GM19468 (cell line): Measurements from ENCODE around the gene SLC22A3.
"Not testable (repeated sequence)": the region's sequence is repeated elsewhere in the genome, so short reads cannot be mapped to it uniquely, and the experiment has no call there.

Experiments
- ATAC-seq: cut with Tn5 transposase; IDR thresholded peaks from one replicate; pipeline ENCODE4 v1.9.1; 2021; ENCODE audit warnings: mild to moderate bottlenecking, moderate library complexity, moderate number of reproducible peaks; ENCODE audit not compliant: unreplicated experiment; ENCODE audit errors: extremely low read depth

Gene SLC22A3, protein sequence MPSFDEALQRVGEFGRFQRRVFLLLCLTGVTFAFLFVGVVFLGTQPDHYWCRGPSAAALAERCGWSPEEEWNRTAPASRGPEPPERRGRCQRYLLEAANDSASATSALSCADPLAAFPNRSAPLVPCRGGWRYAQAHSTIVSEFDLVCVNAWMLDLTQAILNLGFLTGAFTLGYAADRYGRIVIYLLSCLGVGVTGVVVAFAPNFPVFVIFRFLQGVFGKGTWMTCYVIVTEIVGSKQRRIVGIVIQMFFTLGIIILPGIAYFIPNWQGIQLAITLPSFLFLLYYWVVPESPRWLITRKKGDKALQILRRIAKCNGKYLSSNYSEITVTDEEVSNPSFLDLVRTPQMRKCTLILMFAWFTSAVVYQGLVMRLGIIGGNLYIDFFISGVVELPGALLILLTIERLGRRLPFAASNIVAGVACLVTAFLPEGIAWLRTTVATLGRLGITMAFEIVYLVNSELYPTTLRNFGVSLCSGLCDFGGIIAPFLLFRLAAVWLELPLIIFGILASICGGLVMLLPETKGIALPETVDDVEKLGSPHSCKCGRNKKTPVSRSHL

DNA sequence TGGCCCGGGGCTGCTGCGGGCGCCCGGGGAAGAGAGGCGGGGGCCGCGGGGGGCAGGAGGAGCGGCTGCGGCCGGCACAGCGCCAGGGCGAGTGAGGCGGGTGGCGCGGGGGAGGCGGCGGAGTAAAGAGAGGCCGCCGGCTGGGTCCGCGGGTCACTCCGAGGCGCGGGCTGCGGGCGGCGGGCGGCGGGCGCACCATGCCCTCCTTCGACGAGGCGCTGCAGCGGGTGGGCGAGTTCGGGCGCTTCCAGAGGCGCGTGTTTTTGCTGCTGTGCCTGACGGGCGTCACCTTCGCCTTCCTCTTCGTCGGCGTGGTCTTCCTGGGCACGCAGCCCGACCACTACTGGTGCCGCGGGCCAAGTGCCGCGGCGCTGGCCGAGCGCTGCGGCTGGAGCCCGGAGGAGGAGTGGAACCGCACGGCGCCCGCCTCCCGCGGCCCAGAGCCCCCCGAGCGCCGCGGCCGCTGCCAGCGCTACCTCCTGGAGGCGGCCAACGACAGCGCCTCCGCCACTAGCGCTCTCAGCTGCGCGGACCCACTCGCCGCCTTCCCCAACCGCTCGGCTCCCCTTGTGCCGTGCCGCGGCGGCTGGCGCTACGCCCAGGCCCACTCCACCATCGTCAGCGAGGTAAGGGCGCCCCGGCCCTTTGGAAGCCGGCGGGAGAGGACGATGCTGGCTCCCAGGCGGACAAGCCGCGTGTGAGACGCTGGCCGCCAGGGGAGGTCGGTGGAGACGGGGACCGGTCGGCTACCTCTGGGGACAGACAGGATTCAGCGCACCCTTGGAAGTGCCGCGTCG is at the start of gene SLC22A3:
Gene SLC22A3, plus strand, starts transcription at position 156 of the 797 bp plus-strand sequence. Its CDS starts 42 bp downstream, at position 198.
- ATAC-seq: no peak

DNA sequence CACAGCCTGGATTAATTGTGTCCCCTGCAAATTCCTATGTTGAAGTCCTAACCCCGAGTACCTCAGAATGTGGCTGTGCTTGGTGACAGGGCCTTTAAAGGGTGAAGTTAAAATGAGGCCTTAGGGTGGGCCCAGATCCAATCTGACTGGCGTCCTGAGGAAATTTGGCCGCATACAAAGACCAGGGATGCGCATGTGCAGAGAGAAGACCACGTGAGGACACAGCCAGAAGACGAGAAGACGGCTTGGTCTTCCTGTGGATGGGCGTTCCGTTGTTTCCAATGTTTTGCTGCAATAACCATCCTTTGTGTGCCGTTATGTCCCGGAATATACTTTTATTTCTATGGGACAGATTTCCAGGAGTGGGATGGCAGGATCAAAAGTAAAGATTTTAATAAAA is 48.6 kb upstream of the SLC22A3 start:
- ATAC-seq: no peak

- ATAC-seq: no peak
Observed at GRCh38 chr6:160300076-160300695, 48.0 kb upstream of the SLC22A3 start.

DNA sequence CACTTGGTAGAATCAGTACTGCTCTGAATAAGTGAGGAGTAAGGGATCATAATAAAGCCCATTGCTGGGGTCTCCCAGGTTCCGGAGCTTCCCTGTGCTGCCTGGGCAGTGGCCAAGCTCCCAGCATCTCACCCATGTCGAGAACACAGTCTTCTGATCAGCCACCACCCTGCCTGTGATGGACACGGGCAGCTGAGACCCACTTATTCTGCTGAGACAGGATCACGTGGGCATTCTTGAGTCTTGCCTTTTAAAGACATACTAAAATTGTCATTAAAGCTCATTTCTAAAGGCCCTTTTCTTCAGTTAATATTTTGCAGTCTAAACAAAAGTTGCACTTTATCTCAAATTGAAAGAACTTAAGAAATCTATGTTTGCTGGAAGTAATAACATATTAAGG is 46.8 kb upstream of the SLC22A3 start:
- no peak for ATAC-seq

DNA sequence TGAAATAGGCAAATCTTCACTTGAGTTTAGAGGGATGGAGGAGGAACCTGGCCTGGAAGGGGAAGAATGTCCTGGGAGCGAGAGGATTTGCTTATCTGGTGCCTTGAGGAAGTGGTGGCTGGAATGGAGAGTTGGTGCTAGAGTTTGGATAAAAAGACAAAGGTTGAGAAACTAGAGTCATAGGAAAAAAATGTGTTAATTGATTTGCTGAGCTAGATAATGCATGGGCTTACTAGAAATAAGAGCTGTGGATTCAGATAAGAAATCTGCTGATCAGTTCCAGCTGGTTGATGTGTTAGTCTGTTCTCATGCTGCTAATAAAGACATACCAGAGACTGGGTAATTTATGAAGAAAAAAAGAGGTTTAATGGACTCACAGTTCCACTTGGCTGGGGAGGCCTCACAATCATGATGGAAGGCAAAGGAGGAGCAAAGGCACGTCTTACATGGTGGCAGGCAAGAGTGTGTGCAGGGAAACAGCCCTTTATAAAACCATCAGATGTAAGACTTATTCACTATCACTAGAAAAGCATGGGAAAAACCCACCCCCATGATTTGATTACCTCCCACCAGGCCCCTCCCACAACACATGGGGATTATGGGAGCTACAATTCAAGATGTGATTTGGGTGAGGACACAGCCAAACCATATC is 45.6 kb upstream of the SLC22A3 start:
- ATAC-seq: not testable (repeated sequence)

GRCh38 chr6:160303806-160304205 is 44.4 kb upstream of the SLC22A3 start:
- ATAC-seq: no peak

DNA sequence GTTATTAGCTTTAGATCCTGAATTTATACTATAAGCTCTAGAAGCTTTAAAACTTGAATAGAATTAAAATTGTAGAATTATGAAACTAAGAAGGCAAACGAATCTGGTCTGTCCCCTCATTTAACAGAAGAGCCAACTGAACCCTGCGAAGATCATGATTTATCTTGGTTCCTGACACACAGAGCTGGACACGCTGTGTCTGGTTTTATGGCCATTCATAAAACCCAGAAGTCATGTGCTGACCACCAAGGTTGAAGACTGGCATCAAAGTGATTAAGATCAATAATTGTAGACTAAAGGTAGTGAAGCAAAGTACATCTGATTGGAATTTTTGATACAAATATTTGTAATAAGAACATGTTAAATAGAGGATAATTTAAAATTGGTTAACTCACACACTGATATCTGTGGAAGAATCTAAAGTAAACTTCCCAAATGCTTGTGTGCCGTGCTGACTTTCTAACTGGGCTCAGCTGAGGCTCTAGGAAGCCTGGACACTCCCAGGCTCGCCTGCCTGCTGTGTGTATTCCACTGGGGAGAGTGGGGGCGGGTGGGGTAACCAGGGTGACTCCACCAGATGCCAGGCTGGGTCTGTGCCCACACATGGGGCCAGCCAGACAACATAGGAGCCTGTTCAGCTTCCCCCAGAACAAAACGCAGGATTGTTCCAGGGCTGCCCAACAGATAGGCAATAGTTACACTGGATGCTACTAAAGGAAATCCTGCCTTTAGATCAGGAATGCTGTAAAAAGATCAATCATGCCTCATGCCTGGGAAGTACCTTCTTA is 42.1 kb upstream of the SLC22A3 start:
- ATAC-seq: no peak

DNA sequence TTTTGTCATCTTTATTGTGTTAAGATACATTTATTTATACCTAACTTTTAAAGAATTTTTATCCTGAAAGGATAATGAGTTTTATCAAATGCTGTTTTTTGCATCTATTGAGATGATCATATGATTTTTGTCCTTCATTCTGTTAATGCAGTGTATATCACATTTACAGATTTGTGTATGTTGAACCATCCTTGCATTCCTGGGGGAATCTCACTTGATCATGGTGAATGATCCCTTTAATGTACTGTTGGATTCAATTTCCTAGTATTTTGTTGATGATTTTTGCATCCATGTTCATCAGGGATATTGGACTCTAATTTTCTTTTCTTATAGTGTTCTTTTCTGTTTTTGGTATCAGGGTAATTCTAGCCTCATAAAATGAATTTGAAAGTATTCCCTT is 38.5 kb upstream of the SLC22A3 start:
- no peak for ATAC-seq

DNA sequence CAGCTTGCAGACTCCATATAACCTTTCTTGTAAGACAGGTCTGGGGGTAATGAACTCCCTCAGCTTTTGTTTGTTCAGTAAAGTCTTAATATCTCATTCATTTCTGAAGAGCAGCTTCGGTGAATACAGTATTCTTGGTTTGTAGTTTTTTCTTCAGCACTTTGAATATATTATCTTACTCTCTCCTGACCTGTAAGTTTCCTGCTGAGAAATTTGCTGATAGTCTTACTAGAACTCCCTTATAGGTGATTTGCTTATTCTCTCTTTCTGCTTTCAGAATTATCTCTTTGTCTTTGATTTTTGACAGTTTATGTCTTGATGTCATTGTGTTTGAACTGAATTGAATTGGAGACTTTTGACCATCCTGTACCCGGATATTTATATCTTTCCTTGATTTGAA is 35.3 kb upstream of the SLC22A3 start:
- no peak for ATAC-seq

DNA sequence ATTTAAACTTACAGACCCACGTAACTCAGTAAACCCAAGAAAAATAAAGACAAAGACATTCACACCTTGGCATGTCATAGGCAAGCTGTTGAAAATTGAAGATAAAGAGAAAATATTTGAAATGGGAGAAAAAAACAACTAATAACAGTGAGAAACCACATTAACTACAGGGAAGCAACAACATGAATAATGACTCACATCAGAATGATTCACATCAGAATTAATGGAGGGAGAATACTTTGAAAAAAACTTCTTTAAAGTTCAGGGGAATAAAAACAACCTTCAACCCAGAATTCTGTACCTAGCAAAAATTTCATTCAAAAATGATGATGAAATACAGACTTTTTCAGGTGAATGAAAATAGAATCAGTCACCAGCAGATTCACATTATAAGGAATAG is 32.9 kb upstream of the SLC22A3 start:
- ATAC-seq: no peak

GRCh38 chr6:160316261-160316660 is 31.9 kb upstream of the SLC22A3 start:
- no peak for ATAC-seq

GRCh38 chr6:160319246-160319645 is 28.9 kb upstream of the SLC22A3 start:
- no peak for ATAC-seq

- ATAC-seq: no peak
Observed at GRCh38 chr6:160321729-160322505, 26.3 kb upstream of the SLC22A3 start.

DNA sequence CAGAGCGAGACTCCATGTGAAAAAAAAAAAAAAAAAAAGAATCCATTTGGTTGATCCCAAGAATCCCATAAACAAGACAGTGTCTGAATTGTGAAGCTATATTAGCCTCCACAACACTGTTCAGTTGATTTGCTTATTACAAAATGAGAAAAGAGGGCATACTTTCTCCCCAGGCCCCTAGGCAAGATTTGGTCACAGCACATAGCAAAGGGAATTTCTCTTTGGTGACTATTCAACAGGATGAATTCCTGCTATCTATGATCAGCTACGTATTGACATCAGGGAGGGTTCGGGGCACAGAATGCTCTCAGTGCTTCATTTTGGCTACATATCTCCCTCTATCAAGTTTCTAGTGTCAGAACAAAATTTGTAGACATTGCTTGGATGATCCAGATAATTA is 20.2 kb upstream of the SLC22A3 start:
- no peak for ATAC-seq

GRCh38 chr6:160328447-160328846 is 19.7 kb upstream of the SLC22A3 start:
- no peak for ATAC-seq

DNA sequence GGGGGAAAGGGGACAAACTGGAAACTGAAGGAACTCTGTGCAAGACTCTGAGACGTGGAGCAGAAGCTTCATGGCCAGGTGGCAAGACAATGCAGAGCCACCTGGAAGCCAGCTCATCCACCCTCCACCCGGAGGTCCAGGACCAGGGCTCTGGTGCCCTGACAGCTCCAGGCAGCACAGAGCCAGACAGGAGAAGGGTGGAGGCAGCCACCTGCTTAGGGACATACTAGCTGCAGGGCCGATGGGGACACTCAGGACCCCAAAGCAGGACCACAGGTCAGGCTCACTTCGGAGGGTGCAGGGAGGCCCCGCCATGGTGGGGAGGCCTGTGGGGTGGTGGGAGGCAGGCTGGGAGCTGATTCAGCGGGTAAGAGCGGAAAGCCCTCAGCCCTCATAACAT is 19.0 kb upstream of the SLC22A3 start:
- ATAC-seq: no peak

DNA sequence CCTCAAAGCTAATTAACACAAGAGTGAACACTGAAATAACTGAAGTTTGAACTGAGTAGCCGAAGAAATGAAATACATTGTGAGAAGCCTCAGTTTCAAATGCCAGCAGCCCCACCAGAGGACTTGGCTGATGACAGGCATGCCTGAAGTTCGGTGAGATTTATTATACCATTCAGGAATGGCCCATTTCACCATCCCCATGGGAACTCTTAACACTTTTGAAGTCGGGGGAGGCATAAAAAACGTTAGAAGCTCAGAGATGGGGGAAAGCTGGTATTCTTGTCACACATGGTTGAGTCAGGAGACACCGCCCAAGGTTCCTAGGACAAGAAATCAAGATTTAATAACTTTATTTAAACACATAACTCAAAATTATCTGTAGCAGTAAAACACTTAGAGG is 17.6 kb upstream of the SLC22A3 start:
- ATAC-seq: no peak

DNA sequence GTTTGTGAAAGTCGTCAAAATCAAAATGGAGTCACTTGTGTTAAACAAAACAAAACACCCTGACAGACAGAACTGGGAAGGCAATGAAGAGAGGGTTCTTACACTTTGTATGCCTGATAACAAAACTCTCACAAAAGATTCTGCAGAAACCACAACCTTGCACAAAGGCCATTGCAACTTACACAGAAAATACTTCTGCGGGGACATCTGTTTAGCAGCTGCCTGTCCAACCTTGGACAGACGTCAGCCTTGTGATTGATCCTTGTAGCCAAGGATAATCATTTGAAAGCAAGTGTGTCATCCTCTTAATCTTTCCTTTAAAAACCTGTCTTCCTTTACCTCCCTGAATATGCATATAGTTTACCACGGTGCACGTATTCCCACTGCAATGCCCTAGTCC is 17.0 kb upstream of the SLC22A3 start:
- ATAC-seq: no peak

DNA sequence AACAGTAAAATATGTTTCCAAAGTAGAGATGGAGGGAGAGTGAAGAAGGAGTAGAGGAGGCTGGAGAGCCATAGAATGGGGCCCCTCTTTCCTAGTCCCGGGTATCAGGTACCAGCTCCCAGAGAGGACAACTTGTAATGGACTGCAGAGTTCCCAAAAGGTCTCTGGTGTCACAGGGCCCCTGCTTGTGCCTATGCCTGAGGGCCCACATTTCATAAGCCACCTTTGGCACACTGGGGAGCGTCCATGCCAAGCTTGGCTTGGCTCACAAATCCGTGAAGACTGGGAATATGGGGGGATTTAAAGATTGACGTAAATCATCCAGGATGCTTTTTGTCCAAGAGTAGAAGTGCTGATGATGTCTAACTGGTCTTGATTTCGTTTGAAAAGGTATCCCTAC is 16.4 kb upstream of the SLC22A3 start:
- no peak for ATAC-seq
